OCI-LY1 (cell line): ENCODE measurements around the gene MYEOV.

Experiments used
- CTCF ChIP-seq: fragments of 200-600 bp; sonication (generic), shearing (Covaris generic); IDR thresholded peaks from 2 replicates; pipeline ENCODE4 v1.5.1; 2017; ENCODE audit warnings: mild to moderate bottlenecking, antibody characterized with exemption, low read length, moderate library complexity, mixed read lengths
- EZH2 ChIP-seq: fragments of 200-600 bp; sonication (generic), shearing (Covaris generic); IDR thresholded peaks from 2 replicates; pipeline ENCODE4 v1.8.0; 2017; ENCODE audit warnings: borderline replicate concordance, mixed run types, mild to moderate bottlenecking, antibody characterized with exemption, low read length, moderate library complexity, mixed read lengths

GRCh38 chr11:69283446-69283845 is 10.5 kb upstream of the MYEOV start:
- no peak for TF ChIP-seq CTCF
- TF ChIP-seq EZH2: no peak
